GM18505 (cell line): ENCODE results near the gene TRAPPC2.

Experiments used
- ATAC-seq: cut with Tn5 transposase; IDR thresholded peaks from one replicate; pipeline ENCODE4 v1.9.1; 2021; ENCODE audit not compliant: unreplicated experiment
- POLR2A ChIP-seq: IDR thresholded peaks from 4 replicates; pipeline ENCODE4 v1.6.1; 2011; ENCODE audit warnings: borderline replicate concordance; ENCODE audit not compliant: insufficient read depth, insufficient read length; ENCODE audit errors: extremely low read depth

The TRAPPC2 gene

DNA sequence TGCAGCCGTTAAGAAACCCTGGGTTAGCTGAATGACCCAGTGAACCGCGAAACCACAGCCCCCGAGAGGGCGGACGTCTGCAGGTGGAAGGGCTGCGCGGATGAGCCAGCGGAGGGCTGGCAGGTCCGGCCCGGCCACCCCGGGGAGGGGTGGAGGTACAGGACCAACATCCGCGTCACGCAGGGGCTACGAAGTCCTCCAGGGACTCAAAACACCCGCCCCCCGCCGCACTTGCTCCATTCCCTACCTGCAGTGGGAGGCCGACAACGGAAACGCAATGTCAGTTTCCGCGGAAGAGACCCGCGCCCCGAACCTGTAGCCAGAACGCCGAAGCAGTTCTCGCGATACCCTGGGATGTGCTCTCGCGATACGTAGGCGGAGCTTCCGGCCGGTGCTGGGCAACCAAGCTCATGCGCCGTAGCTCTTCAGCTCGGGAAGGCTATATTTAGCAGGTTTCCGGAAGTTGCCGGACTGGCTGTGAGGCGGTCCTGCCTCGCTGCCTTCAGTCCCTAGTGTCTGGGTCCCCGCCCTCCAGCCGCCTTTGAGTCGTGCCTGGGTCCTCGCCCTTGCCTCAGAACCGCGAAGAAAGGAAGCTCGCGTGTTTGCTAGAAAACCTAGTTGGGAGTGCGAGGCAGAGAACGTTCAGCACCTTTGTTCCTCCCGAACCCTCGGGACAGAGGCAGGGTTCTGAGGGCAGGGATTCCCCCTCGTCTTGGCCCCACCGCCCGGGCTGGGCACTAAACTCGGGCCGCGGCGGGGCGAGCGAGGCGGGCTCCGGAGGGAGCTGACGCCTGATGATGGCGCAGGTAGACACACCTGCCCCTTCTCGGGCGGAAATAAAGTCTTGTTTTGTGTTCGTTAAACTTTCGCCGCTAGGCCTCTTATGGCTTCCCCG, at the start of gene TRAPPC2, which contains the start of gene OFD1:
Gene TRAPPC2, minus strand, starts transcription at position 343 of the 895 bp plus-strand sequence. CDS start 14,657 bp downstream, outside the sequence.
Gene OFD1, plus strand, starts transcription at position 471 of the 895 bp plus-strand sequence. Its CDS starts 324 bp downstream, at position 795.
- TF ChIP-seq POLR2A, result peak; percentile 89
- ATAC-seq, result peak; percentile 93

DNA sequence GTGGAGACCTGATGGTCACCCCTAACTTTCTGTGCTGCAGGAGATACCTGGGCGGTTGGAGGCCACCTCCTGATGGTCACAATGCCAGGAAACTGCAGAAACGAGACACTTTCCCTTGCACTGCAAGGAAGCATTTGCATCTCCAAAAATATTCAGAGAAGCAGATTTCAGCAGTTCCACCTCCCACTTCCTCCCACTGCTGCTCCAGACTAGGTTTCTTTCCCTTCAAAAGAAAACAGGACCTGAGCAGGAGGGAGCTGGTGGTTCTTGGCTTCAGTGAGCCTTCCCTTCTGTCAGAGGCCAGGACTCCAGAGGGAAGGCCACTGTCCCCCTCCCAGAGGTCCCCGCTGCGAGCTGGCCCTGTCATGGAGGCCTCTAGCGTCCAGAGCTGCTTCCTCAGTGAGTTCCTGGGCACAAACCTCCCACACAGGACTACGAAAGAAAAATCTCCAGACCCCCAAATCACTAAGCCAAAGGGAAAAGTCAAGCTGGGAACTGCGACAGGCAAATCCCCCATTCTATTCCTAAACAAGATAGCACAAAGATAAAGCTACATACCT, 46.5 kb upstream of the TRAPPC2 start:
- ATAC-seq, result no peak
- TF ChIP-seq POLR2A, result no peak

GRCh38 chrX:13778916-13779315, 44.5 kb upstream of the TRAPPC2 start:
- no peak for ATAC-seq
- TF ChIP-seq POLR2A, result no peak

DNA sequence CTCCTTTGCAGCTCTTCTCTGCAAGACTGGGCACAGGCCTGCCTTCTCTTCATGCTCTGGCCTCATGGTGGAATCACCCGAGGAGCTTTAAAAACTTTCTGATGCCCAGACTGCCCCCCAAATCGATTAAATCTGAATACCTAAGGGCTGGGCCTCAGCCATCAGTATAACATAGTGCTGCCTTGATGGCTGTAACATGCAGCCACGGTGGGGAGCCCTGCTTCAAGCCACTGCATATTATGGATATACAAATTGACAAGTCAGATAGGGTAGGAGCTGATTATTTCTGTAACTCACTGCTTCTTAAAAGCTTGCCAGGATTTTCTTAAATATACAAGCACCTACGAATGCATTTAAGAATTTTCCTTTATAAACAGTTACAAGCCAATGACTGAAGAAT, 42.0 kb upstream of the TRAPPC2 start:
- no peak for ATAC-seq
- TF ChIP-seq POLR2A, result no peak

GRCh38 chrX:13775837-13776236, 41.4 kb upstream of the TRAPPC2 start:
- TF ChIP-seq POLR2A, result no peak
- no peak for ATAC-seq

DNA sequence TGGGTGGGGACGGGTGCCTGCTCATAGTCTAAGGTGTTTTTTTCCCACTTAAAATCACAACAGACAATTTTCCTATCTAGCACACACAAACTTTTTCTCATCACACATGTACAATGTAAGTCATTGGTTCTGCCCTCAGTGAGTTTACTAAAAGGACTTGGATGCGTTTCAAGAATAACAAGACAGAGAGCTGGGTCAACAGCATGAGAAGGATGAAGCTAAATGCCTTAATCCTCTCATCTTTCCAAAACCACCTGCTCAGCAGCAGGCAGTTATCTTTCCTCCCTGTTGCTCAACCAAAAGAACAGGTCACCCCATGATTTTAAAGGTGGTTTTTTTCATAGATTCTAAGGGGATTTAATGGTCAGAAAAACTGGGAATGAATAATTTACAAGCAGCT, 40.3 kb upstream of the TRAPPC2 start:
- no peak for TF ChIP-seq POLR2A
- ATAC-seq, result no peak

DNA sequence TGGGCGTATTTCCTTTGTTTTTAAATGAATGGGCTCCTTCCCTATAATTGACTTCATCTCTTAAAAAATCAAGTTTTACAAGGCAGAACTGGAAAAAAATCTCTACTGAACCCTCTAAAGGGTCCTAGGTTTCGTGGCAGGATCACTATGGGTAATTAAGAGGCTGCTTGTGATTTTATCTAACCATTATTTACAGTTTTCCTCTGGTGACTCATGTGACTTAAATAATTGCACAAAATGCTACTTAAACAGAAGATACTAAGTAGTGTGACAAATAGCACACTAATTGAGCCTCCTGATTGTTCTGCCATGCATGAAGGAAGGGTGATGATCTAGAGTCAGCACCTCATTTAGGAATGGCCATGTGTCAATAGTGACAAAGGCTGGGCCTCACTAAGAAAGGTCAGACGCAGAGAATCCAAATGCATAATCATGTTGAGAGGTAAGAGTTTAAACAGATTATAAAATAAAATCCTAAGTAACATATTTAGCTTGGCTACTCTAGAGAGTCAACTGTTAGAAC, 35.7 kb upstream of the TRAPPC2 start:
- ATAC-seq, result no peak
- TF ChIP-seq POLR2A, result no peak

DNA sequence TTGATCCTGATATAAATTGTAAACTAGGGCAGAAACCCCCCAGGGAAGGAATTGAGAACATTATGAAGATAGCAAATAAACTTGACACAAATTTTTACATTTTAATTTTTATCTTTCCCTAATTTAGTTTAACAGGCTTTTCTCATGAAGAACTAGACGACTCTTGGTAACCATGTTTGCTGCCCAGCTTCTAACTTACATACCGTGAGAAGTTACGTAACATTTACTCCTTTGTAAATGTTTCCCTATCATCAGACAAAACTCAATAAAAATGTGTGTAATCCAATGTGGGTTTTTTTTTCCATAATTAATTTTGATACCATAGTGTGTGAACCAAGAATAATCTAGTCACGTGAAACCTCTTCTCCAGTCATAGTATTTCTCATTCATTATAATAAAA, 34.5 kb upstream of the TRAPPC2 start:
- no peak for ATAC-seq
- TF ChIP-seq POLR2A, result no peak

DNA sequence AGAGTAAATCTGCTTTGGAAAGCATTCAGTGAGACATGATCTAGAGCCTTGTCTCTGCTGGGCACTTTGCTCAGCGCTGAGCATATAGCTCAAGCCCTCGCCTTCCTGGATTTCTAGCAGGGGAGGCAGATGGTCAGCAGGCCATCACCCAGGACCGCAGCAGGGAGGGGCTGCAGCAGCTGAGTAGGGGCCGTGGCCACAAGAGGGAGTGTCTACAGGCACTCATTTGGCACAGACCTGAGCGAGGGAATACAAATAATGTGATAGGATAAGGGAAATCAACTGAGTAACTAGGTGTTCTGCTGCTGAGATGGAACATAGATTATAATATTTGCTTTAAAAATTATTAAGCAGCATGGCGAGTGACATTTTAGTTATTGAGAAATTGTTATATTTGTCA, 30.3 kb upstream of the TRAPPC2 start:
- TF ChIP-seq POLR2A, result no peak
- no peak for ATAC-seq

DNA sequence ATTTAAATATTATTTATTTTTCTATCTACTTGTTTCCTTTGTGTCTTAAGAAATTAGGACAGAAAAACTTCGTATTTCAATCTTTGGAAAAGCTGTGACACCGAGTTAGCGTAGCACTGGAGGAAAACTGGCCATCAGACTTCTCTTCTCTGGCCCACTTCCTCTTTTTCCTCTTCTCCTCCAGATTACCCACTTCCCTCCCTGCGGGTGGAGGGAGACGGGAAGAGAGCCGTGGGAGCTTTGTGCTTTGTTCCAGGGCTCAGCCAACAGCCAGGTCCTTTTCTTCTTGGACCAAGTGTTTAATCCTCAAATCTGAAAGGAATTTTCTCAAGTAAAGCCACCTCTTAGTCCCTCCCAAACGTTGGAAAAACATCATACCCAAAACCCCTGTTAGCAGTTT, 29.9 kb upstream of the TRAPPC2 start:
- no peak for ATAC-seq
- no peak for TF ChIP-seq POLR2A

DNA sequence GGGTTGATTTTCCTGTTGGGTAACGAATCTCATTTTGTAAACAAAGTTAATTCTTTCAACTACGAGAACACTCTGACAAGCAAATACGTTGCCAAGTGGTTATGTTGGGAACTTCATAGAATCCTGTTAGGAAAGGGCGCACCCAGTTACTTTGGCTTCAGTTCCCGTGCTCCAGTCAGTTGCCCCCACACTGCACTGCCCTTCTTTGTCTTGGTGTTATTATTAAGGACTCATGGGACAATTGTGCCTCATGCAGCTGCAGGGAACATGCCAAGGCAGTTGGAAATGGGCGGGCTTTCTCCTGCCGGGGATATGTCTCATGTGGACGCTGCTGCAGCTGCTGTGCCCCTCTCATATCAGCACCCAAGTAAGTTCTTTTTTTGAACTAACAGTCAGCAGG, 29.1 kb upstream of the TRAPPC2 start:
- no peak for TF ChIP-seq POLR2A

GRCh38 chrX:13761606-13762414, 27.4 kb upstream of the TRAPPC2 start:
- no peak for TF ChIP-seq POLR2A
- peak; percentile 70 for ATAC-seq

More for the DNA sequence above, 29.1 kb upstream of the TRAPPC2 start:
- ATAC-seq, result no peak

- no peak for ATAC-seq
- no peak for TF ChIP-seq POLR2A
These were observed 26.0 kb upstream of the TRAPPC2 start for GRCh38 chrX:13760426-13760825.
